NCI-H128 (cell line): ENCODE data around the gene OR56A3.

Experiments
- DNase-seq: peaks from one replicate; lab custom pipeline; 2025; ENCODE audit not compliant: unreplicated experiment; lab: John Stamatoyannopoulos, UW

The OR56A3 gene

DNA sequence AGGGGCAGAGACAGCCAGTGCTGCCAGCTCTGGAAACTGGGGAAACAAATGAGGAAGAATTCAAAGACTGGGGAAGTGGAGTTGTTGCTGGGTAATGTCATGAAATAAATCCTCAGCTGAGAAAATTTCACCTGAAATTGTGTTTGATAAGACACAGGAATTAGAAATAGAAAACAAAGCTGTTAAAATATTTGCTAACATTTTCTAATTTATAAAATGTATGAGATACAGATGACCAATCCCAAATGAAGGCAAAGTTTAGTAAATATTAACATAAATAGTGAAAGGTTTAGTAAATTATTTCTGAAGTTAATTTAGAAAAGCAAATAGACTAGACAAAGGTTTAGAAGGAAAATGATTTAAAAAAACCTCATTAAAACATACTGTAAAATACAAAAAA, 26.3 kb downstream of the OR56A3 start, which contains the start of gene OR56A5:
Gene OR56A5, minus strand, starts transcription at position 101 of the 400 bp plus-strand sequence. Its CDS starts 0 bp downstream, at position 101.
- DNase-seq = no peak

DNA sequence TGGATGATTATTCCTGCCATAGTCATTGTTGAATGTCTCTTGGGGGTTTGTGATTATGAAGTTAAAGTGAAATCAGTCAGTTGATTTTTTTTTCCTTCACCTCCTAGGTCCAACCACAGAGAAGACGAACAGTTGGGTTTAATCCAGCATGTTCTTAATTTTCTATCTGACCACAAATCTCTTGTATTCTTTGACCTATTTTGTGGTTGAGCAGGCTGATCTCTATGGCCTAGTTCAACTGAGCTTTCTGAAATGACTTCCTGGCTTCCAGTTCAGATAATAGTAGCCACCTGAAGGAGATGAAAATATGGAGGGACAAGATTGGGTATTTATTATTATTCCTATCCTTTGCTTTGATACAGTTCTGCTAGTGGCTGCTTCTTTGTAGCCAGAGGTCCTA, 31.5 kb downstream of the OR56A3 start:
- no peak for DNase-seq

DNA sequence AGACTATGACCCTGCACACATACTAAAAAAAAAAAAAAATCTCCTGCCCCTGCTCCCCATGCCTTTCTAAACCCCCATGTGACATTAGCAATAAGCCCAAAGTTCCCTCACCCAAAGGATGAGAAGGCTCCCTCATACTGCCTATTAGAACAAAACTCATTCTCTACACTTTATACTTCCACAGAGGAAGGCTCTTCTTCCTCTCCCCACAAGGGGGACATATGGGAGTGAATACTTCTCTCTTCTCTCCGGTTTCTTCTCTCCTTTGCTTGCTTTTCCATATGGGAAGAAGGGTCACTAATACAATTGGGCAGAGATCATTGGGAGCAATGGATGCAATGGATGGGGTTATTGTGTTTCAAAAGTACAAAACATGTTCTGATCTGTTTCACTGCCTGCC, 41.4 kb downstream of the OR56A3 start:
- no peak for DNase-seq

DNA sequence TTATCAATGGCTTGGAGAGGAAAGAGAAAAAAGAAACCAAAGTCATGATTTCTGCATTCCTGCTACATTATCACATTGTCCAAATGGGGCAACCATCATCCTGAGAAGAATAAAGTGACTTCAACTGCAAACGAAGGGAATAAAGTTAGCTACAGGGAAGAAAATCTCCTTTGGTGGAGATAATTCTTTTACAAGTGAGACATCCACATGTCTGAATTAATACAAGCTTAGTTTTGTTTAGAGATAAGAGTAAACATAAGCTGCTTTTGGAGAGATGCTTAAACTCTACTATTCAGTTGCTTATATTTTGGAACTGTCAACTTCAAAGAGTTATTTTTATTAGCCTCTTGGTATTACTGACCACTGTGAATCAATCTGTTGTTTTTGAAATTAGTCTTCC, 44.8 kb downstream of the OR56A3 start, which contains the start of gene OR52L1:
Gene OR52L1, minus strand, starts transcription at position 101 of the 400 bp plus-strand sequence. Its CDS starts 55 bp downstream, at position 46.
- no peak for DNase-seq

DNA sequence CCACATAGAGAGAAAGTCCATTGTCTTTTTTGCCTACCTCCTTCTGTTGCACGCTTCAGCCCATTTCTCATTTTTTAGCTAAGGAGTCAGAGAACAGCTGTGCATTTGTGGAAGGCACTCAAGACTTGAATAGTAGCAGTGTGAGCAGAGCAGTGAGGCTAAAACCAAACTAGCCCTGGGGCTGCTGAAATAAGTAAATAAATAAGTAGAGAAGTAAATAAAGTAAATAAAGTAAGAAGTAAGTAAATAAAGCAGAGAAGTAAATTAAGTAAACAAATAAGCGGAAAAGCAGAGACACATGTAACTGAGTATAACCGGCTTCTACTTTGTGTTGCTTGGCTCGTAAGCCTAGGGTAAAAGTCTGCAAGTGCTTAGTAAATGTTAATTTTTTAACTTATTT, 47.2 kb downstream of the OR56A3 start:
- no peak for DNase-seq

DNA sequence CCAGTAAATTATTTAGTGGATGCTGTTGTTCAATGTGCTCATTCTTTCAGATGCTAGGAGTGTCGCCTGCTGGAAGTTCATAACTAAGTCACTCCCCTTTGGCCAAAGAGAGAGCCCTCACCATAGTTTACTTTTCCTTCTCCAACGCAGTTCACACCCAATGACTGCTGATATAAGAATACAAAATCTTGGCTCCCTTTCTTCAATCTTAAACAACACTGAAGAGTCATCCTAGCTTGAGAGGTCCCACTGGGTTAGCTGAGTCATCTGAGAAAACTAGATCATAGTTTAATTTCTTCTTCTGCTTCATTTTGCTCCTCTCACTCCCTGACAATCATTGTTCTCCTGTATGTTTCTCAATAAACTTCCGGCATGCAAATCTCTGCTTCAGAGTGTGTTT, 50.1 kb downstream of the OR56A3 start:
- no peak for DNase-seq

DNA sequence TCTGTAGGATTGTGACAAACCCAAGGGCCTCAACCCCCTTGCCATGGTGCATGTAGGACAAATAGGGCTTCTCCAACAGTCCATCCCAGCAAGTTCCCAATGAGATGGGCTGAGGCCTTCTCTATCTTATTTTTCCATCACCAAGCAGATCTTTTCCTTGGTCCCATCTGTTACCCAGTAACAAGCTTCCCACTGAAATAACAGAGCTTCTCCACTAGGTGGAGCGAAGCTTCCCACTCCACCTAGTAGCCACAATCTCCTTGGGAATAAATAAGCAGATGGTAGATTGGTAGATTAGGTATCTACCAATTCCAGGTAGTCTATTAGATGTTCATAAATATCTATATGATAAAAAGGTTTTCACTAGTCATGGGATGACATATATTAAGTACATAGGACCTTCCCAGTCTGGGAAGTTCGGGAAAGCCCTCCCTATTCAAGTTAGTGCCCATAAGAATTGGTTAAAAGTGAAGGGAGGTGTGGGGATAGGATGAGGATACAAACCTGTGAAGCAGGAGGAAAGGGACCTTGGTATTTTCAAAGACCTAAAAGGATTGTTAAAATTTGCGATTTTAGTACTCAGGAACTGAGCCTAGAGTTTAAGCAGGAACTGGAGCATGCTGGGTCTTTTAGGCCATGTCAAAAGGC, 50.7 kb downstream of the OR56A3 start:
- DNase-seq = no peak

DNA sequence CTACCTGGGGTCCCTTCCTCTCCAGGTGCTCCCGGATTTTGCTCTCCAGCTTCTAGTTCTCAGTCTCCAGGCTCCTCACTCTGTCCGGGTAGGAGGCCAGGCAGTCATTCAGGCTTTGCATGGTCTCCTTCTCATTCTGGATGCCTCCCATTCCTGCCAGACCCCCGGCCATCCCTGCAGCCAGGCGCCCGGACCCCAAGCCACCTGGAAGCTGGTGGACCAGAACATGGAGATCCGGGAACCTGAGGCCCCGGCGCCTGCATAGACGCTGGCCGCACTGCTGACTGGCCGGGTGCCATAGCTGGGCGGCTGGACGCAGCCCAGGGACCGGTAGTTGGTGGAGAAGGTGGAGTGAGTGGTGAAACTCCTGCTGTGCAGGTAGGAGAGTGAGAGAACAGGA, 52.7 kb downstream of the OR56A3 start:
- no peak for DNase-seq
